SK-N-MC (cell line): ENCODE results near the gene PLG.
"Not testable (repeated sequence)": the region's sequence is repeated elsewhere in the genome, so short reads cannot be mapped to it uniquely, and the experiment has no call there.

Experiments
- DNase-seq: peaks from one replicate; pipeline ENCODE4 v3.0.0-alpha.2; 2011; ENCODE audit warnings: low read depth, low spot score
- H3K27ac ChIP-seq: fragments of 200-600 bp; sonication (generic); 2 replicates; pipeline ENCODE4 v1.5.1; 2016; ENCODE audit warnings: mixed run types
- H3K36me3 ChIP-seq: fragments of 200-600 bp; sonication (generic); 2 replicates; pipeline ENCODE4 v1.6.1; 2017; ENCODE audit warnings: antibody characterized with exemption, low read length, mixed read lengths; ENCODE audit not compliant: insufficient read depth
- H3K4me3 ChIP-seq: fragments of 200-600 bp; sonication (generic); 2 replicates; pipeline ENCODE4 v1.5.1; 2016
- H3K9ac ChIP-seq: fragments of 200-600 bp; sonication (generic); 2 replicates; pipeline ENCODE4 v1.8.0; 2017; ENCODE audit warnings: mixed run types, mixed read lengths; ENCODE audit not compliant: insufficient read length
- H3K9me3 ChIP-seq: fragments of 200-600 bp; sonication (generic); 2 replicates; pipeline ENCODE4 v1.6.1; 2017; ENCODE audit warnings: low read depth, mild to moderate bottlenecking, antibody characterized with exemption, low read length, moderate library complexity, mixed read lengths
- EZH2 ChIP-seq: fragments of 200-600 bp; sonication (generic); IDR thresholded peaks from one replicate; pipeline ENCODE4 v1.6.1; 2017; ENCODE audit warnings: antibody characterized with exemption
- FOXP2 ChIP-seq: optimal IDR thresholded peaks from 2 replicates; pipeline ENCODE3; 2011; ENCODE audit warnings: mild to moderate bottlenecking, moderate library complexity; ENCODE audit not compliant: insufficient read depth; ENCODE audit errors: extremely low read length, control extremely low read depth
- POLR2AphosphoS5 ChIP-seq: IDR thresholded peaks from 2 replicates; pipeline ENCODE4 v1.6.1; 2012; ENCODE audit warnings: mild to moderate bottlenecking, low read depth, low read length, borderline replicate concordance

The PLG gene

GRCh38 chr6:160678230-160678629 is 23.8 kb upstream of the PLG start:
- H3K9me3 ChIP-seq = no peaks in the 10 kb centered on the region
- H3K27ac ChIP-seq = no peak overlapping the region
- TF ChIP-seq POLR2AphosphoS5 (no peak), EZH2 (no peak), FOXP2 (no peak)
- H3K36me3 ChIP-seq = no peaks in the 10 kb centered on the region
- DNase-seq = no peak
- no peak overlapping the region for H3K4me3 ChIP-seq
- no peak overlapping the region for H3K9ac ChIP-seq

- Histone ChIP-seq H3K4me3 (no peak overlapping the region), H3K9me3 (no peaks in the 10 kb centered on the region), H3K27ac (no peak overlapping the region), H3K36me3 (no peaks in the 10 kb centered on the region), H3K9ac (no peak overlapping the region)
- no peak for DNase-seq
- TF ChIP-seq EZH2 (no peak), FOXP2 (no peak), POLR2AphosphoS5 (no peak)
Observed at GRCh38 chr6:160678744-160679401, 23.2 kb upstream of the PLG start.

GRCh38 chr6:160679402-160679769 is 22.7 kb upstream of the PLG start:
- no peaks in the 10 kb centered on the region for H3K9me3 ChIP-seq
- no peaks in the 10 kb centered on the region for H3K36me3 ChIP-seq
- H3K4me3 ChIP-seq = no peak overlapping the region
- no peak for DNase-seq
- H3K9ac ChIP-seq = no peak overlapping the region
- TF ChIP-seq FOXP2 (no peak), POLR2AphosphoS5 (no peak), EZH2 (no peak)
- no peak overlapping the region for H3K27ac ChIP-seq

- H3K27ac ChIP-seq, H3K9ac ChIP-seq, H3K9me3 ChIP-seq, H3K4me3 ChIP-seq, DNase-seq, H3K36me3 ChIP-seq: not testable (repeated sequence)
Observed at GRCh38 chr6:160685101-160685761, 16.8 kb upstream of the PLG start.

GRCh38 chr6:160685762-160686450 is 16.1 kb upstream of the PLG start:
- Histone ChIP-seq H3K36me3 (no peaks in the 10 kb centered on the region), H3K4me3 (no peak overlapping the region), H3K9ac (no peak overlapping the region), H3K9me3 (no peaks in the 10 kb centered on the region), H3K27ac (no peak overlapping the region)
- DNase-seq = no peak
- TF ChIP-seq EZH2 (no peak), FOXP2 (no peak), POLR2AphosphoS5 (no peak)

- TF ChIP-seq FOXP2 = no peak
- no peak for TF ChIP-seq EZH2
- TF ChIP-seq POLR2AphosphoS5 = no peak
- H3K4me3 ChIP-seq = no peak overlapping the region
- H3K9me3 ChIP-seq = no peaks in the 10 kb centered on the region
Observed at GRCh38 chr6:160690458-160690857, 11.6 kb upstream of the PLG start.

GRCh38 chr6:160691617-160692016 is 10.4 kb upstream of the PLG start:
- DNase-seq = no peak

More at GRCh38 chr6:160690458-160690857, 11.6 kb upstream of the PLG start:
- DNase-seq = no peak
- H3K36me3 ChIP-seq = no peaks in the 10 kb centered on the region
- H3K9ac ChIP-seq = no peak overlapping the region
- no peak overlapping the region for H3K27ac ChIP-seq

GRCh38 chr6:160692369-160692959 is 9.6 kb upstream of the PLG start:
- Histone ChIP-seq H3K4me3 (no peak overlapping the region), H3K9me3 (no peaks in the 10 kb centered on the region), H3K27ac (no peak overlapping the region), H3K9ac (no peak overlapping the region), H3K36me3 (no peaks in the 10 kb centered on the region)
- TF ChIP-seq FOXP2 (no peak), POLR2AphosphoS5 (no peak), EZH2 (no peak)
- DNase-seq = no peak

More at GRCh38 chr6:160691617-160692016, 10.4 kb upstream of the PLG start:
- Histone ChIP-seq H3K27ac (no peak overlapping the region), H3K36me3 (no peaks in the 10 kb centered on the region), H3K4me3 (no peak overlapping the region), H3K9me3 (no peaks in the 10 kb centered on the region), H3K9ac (no peak overlapping the region)
- TF ChIP-seq FOXP2 (no peak), EZH2 (no peak), POLR2AphosphoS5 (no peak)

- H3K36me3 ChIP-seq, H3K9me3 ChIP-seq, H3K4me3 ChIP-seq, H3K27ac ChIP-seq, H3K9ac ChIP-seq, DNase-seq: not testable (repeated sequence)
Observed at GRCh38 chr6:160695025-160695424, 7.0 kb upstream of the PLG start.

GRCh38 chr6:160695622-160696021 is 6.4 kb upstream of the PLG start:
- not testable (repeated sequence) for H3K27ac ChIP-seq, H3K4me3 ChIP-seq, H3K9me3 ChIP-seq, DNase-seq, H3K36me3 ChIP-seq, H3K9ac ChIP-seq

- not testable (repeated sequence) for H3K27ac ChIP-seq, H3K4me3 ChIP-seq, DNase-seq, H3K9ac ChIP-seq, H3K36me3 ChIP-seq, H3K9me3 ChIP-seq
Observed at GRCh38 chr6:160696884-160697283, 5.2 kb upstream of the PLG start.
